Suprapubic skin (tissue), 4 donors: ENCODE measurements around the gene PJVK. TPM values are rescaled to one million over a fixed set of nuclear protein-coding genes. Genes with fewer than 3 reads are reported as not detected.

Experiments
- DNase-seq, 2 donors: peaks; one replicate each; pipeline ENCODE4 v3.0.0-alpha.2; 2019; ENCODE audit warnings: low spot score in 2 of 2
- H3K27ac ChIP-seq: fragments of 200-600 bp; sonication (generic); one replicate; pipeline ENCODE4 v1.5.1; 2019
- H3K27me3 ChIP-seq: fragments of 200-600 bp; sonication (generic); one replicate; pipeline ENCODE4 v1.5.1; 2019
- H3K36me3 ChIP-seq: fragments of 200-600 bp; sonication (generic); one replicate; pipeline ENCODE4 v1.5.1; 2019
- H3K4me1 ChIP-seq: fragments of 200-600 bp; sonication (generic); one replicate; pipeline ENCODE4 v1.5.1; 2019
- H3K4me3 ChIP-seq: fragments of 200-600 bp; sonication (generic); one replicate; pipeline ENCODE4 v1.5.1; 2019; ENCODE audit warnings: mild to moderate bottlenecking
- H3K9me3 ChIP-seq: fragments of 200-600 bp; sonication (generic); one replicate; pipeline ENCODE4 v1.5.1; 2019
- EP300 ChIP-seq: sonication (generic); formaldehyde crosslinking; IDR thresholded peaks from one replicate; pipeline ENCODE4 v1.6.1; 2017; ENCODE audit warnings: antibody characterized with exemption
- POLR2A ChIP-seq, 2 donors: fragments of 450-650 bp; IDR thresholded peaks; one replicate each; pipeline ENCODE4 v1.6.1; 2017; ENCODE audit warnings: antibody characterized with exemption in 2 of 2, mild to moderate bottlenecking in 2 of 2, moderate library complexity in 2 of 2
- POLR2AphosphoS5 ChIP-seq, 3 donors: sonication (generic); formaldehyde crosslinking; IDR thresholded peaks; one replicate each; pipeline ENCODE4 v1.6.1; 2017; ENCODE audit warnings: antibody characterized with exemption in 3 of 3
- WGBS: methylation state at CpG from one replicate; pipeline ENCODE4 v1.1.5; 2018; 5-methylcytosine and 5-hydroxymethylcytosine counted together
- total RNA-seq, 4 donors: library from RNA; depleted of rRNA; stranded (reverse); fragments of >200 nt; gene quantifications; one replicate each; pipeline ENCODE4 v1.1.0, GENCODE V29; 2016
- TF ChIP-seq, protein P1 (sequence below), 2 donors: fragments of 200-600 bp in 1 of 2; fragments of 450-650 bp in 1 of 2; sonication (generic) in 1 of 2; IDR thresholded peaks; one replicate each; pipeline ENCODE4 v1.5.1; 2016 to 2019; ENCODE audit warnings: antibody characterized with exemption in 2 of 2, mild to moderate bottlenecking in 1 of 2, moderate library complexity in 1 of 2

Gene PJVK
- total RNA-seq, 4 donors from 2014 or later: 1.7 to 6.6 (median 2.7) TPM

DNA sequence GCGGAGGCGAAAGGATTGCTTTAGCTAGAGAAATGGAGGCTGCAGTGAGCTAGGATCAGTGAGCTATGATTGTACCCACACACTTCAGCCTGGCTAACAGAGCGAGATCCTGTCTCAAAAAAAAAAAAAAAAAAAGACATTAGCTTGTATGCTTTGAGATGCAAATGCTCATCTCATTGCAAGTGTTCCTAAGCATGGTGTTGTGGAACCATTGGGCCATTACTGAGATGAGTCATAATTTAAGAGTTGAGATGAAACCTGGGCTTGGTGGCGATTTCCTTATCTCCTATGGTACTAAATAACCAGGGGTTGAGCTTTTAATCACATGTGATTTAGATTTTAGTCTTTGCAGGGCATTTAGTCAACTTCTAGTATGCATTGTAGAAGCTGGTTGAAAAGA lies 31.3 kb downstream of the PJVK start:
- H3K27ac ChIP-seq: no peak overlapping the region
- no peak for DNase-seq
- no peaks in the 10 kb centered on the region for H3K9me3 ChIP-seq
- WGBS: 84% methylated on average over 4 of the region's 4 CpGs
- peak overlapping the region; percentile 98 for H3K4me3 ChIP-seq
- H3K4me1 ChIP-seq: peaks cover 54% of the 10 kb centered on the region
- peaks cover 7% of the 10 kb centered on the region for H3K36me3 ChIP-seq
- TF ChIP-seq POLR2A (IDR thresholded peaks at IDR 0.05): no peak
- no peak for TF ChIP-seq EP300
- TF ChIP-seq, protein P1, sequence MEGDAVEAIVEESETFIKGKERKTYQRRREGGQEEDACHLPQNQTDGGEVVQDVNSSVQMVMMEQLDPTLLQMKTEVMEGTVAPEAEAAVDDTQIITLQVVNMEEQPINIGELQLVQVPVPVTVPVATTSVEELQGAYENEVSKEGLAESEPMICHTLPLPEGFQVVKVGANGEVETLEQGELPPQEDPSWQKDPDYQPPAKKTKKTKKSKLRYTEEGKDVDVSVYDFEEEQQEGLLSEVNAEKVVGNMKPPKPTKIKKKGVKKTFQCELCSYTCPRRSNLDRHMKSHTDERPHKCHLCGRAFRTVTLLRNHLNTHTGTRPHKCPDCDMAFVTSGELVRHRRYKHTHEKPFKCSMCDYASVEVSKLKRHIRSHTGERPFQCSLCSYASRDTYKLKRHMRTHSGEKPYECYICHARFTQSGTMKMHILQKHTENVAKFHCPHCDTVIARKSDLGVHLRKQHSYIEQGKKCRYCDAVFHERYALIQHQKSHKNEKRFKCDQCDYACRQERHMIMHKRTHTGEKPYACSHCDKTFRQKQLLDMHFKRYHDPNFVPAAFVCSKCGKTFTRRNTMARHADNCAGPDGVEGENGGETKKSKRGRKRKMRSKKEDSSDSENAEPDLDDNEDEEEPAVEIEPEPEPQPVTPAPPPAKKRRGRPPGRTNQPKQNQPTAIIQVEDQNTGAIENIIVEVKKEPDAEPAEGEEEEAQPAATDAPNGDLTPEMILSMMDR (IDR thresholded peaks at IDR 0.05): no peak
- TF ChIP-seq POLR2AphosphoS5 (IDR thresholded peaks at IDR 0.05): no peak
- H3K27me3 ChIP-seq: no peaks in the 10 kb centered on the region

- TF ChIP-seq POLR2AphosphoS5 (IDR thresholded peaks at IDR 0.05) (no peak), POLR2A (IDR thresholded peaks at IDR 0.05) (no peak), EP300 (no peak)
- TF ChIP-seq, protein P1 (IDR thresholded peaks at IDR 0.05): no peak
- WGBS: 49% methylated on average over 6 of the region's 6 CpGs
- Histone ChIP-seq H3K9me3 (no peaks in the 10 kb centered on the region), H3K36me3 (peaks cover 8% of the 10 kb centered on the region), H3K4me3 (no peak overlapping the region), H3K27me3 (no peaks in the 10 kb centered on the region), H3K4me1 (peaks cover 43% of the 10 kb centered on the region), H3K27ac (no peak overlapping the region)
- DNase-seq: peak in 1 of 2 donors; percentile 65
Observed at GRCh38 chr2:178484245-178485041, 33.3 kb downstream of the PJVK start.

DNA sequence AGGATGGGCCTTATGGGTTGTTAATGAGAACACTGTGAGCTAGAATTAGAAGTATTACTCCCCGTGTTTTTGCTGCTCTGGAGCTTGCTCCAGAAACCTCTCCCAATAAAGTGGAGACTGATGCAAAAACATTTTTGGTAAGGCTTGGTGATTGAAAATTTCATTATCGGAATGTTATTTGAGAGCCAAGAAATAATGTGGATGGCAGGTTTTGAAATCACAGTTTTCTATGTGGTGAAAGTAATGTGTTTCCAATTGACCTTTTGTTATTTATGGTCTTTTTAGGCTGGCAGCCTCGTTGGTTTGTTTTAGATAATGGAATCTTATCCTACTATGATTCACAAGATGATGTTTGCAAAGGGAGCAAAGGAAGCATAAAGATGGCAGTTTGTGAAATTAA lies 34.2 kb downstream of the PJVK start:
- DNase-seq: no peak
- H3K4me1 ChIP-seq: peaks cover 36% of the 10 kb centered on the region
- H3K36me3 ChIP-seq: peaks cover 8% of the 10 kb centered on the region
- TF ChIP-seq, protein P1 (IDR thresholded peaks at IDR 0.05): no peak
- TF ChIP-seq EP300 (no peak), POLR2A (IDR thresholded peaks at IDR 0.05) (no peak), POLR2AphosphoS5 (IDR thresholded peaks at IDR 0.05) (no peak)
- H3K27ac ChIP-seq: no peak overlapping the region
- WGBS: 71% methylated on average over 3 of the region's 3 CpGs
- H3K9me3 ChIP-seq: no peaks in the 10 kb centered on the region
- no peaks in the 10 kb centered on the region for H3K27me3 ChIP-seq
- H3K4me3 ChIP-seq: no peak overlapping the region

GRCh38 chr2:178491612-178492011 lies 40.4 kb downstream of the PJVK start:
- Histone ChIP-seq H3K27me3 (no peaks in the 10 kb centered on the region), H3K9me3 (no peaks in the 10 kb centered on the region), H3K4me3 (no peak overlapping the region), H3K27ac (no peak overlapping the region), H3K36me3 (peaks cover 55% of the 10 kb centered on the region), H3K4me1 (no peaks in the 10 kb centered on the region)
- WGBS: 78% methylated on average over 6 of the region's 6 CpGs
- TF ChIP-seq, protein P1 (IDR thresholded peaks at IDR 0.05): no peak
- TF ChIP-seq POLR2A (IDR thresholded peaks at IDR 0.05) (no peak), POLR2AphosphoS5 (IDR thresholded peaks at IDR 0.05) (no peak), EP300 (no peak)
- no peak for DNase-seq

DNA sequence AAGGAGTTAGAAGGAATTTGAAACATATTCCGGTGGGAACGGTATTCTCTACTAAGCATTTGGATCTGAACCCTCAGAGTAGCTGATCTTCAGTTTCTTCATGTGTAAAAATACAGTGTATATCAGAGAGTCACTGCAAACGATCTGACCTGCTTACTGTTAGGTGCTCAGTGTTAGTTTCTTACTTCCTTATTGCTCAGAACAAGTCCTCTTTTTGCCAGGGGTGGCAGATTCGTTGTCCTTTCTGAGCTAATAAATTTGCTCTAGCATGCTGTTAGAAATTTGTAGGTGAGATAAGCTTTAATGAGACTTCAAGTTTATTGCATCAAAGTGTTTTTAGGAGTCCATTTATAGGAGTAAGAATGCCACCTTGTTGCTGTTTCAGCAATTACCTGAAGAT lies 44.9 kb downstream of the PJVK start:
- Histone ChIP-seq H3K27ac (no peak overlapping the region), H3K36me3 (peaks cover 75% of the 10 kb centered on the region)
- TF ChIP-seq, protein P1 (IDR thresholded peaks at IDR 0.05): no peak
- no peak for TF ChIP-seq POLR2A (IDR thresholded peaks at IDR 0.05)
- TF ChIP-seq EP300: no peak
- TF ChIP-seq POLR2AphosphoS5 (IDR thresholded peaks at IDR 0.05): no peak

More for the DNA sequence above, 44.9 kb downstream of the PJVK start:
- WGBS: 75% methylated on average over 4 of the region's 4 CpGs
- Histone ChIP-seq H3K9me3 (no peaks in the 10 kb centered on the region), H3K4me1 (no peaks in the 10 kb centered on the region), H3K4me3 (no peak overlapping the region), H3K27me3 (no peaks in the 10 kb centered on the region)
- DNase-seq: no peak
